Kidney tubule cell (primary cell): ENCODE data around the gene SKA1.

Experiments
- DNase-seq: peaks from one replicate; pipeline ENCODE4 v3.0.0-alpha.2; 2018; ENCODE audit warnings: low spot score

SKA1 gene, protein sequence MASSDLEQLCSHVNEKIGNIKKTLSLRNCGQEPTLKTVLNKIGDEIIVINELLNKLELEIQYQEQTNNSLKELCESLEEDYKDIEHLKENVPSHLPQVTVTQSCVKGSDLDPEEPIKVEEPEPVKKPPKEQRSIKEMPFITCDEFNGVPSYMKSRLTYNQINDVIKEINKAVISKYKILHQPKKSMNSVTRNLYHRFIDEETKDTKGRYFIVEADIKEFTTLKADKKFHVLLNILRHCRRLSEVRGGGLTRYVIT

DNA sequence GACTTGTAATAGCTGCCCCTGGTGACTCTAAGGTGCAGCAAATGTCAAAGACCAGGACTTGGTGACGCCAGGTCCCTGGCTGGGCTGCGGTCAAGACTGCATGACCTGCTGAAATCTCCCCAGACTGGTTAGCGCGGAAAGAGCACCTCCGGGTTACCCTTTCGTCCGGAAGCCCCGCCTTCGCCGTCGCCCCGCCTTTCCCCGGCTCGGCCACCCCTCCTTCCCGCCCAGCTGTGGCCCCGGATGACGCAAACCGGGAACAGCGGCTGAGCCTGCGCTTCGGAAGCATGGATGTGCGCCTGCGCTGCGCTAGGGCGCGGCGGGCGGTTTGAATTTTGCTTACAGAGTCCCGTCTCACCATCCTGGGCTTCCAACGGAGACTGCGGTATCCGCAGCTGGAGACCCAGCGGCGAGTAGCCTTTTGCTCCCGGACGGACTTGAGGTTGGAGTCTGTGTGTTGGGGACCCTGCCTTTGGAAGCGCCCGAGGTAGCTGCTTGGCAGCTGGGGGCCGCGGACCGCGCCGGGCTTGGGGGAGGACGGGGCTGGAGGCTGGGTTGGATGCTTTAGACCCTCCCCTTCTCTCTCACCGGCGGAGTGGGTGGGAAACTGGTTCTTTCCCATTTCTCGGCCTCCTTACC, at the start of gene SKA1:
TSS of gene SKA1 (plus strand) at position 294 of the 639 bp plus-strand sequence. CDS start 785 bp downstream, outside the sequence.
- DNase-seq, result peak; percentile 96

DNA sequence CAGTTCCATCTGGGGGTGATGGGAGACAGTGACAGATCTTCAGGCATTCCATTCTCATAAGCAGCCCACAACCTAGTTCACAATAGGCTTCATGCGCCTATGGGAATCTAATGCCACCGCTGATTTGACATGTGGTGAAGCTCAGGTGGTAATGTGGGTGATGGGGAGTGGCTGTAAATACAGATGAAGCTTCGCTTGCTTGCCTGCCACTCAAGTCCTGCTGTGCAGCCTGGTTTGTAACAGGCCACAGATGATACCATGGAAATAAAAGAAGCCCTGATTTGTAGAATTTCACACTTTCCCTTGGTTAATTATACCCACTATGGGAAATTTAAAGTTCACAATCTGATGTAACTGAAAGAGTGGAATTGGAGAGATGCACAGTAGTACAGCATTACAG, 46.9 kb upstream of the SKA1 start:
- DNase-seq, result no peak

DNA sequence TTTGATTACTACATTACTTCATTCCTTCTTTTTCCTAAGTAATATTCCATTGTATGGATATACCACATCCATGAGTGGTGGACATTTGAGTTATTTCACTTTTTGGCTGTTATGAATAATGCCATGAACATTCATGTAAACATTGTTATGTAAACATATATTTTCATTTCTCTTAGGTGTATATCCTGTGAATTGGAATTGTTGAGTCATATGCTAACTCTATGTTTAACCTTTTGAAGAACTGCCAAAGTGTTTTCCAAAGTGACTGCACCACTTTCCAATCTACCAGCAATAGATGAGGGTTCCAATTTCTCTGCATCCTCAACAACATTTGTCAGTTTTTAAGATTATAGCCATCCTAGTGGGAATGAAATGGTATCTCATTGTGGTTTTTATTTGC, 44.7 kb upstream of the SKA1 start:
- no peak for DNase-seq

DNA sequence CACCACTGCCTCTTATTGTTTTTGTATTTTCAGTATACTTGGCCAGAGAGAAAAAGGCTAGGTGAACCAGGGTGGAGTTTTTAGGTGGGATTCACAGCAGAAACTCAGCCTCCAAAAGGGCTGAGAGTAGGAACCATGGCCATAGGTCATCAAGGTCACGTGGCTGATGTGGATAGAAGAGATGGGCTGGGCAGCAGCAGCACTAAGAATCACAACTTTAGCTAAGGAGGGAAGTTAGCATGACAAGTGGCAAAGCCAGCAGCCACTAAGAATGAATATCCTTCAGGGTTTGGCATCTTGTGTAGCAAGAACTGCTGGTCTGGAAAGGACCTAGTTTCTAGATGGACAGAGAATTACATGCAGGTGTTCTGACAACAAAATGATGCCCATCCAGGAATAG, 43.2 kb upstream of the SKA1 start:
- DNase-seq, result no peak

DNA sequence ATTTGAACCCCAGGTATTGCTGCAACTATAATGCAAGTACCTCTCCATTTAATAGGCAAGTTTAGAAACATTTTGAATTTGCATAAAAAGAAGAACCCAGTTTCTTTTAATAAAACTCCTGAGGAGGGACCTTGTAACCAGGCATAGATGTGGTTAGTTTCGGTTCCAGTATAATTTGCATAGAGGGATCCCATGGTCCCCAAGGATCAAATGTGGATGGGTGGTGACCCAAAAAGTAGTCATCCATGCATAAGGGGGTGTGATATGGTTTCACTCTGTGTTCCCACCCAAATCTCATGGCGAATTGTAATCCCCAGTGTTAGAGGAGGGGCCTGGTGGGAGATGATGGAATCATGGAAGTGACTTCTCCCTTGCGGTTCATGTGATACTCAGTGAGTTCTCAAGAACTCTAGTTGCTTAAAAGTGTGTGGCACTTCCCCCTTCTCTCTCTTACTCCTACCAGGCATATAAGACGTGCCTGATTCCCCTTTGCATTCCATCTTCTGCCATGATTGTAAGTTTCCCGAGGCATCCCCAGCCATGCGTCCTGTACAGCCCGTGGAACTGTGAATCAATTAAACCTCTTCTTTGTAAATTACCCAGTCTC, 40.2 kb upstream of the SKA1 start:
- DNase-seq, result no peak

DNA sequence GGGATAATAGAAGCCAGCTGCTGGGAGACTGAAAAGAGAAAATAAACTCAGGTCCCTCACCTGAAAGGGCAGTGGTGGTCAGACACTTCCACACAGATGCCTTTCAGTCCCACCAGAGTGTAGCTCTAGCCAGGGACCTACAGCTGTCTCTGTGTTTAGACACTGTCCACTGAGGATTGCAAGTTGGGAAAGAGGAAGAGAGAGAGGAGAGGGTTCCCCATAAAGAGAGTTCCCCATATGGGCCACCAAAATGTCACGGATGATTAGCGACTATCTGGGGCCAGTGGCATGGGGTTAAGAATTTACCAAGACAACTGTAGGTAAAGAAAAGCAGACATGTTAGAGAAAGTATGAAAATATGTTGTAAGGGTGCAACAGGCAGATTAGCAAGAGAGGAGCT, 36.7 kb upstream of the SKA1 start:
- DNase-seq, result no peak

DNA sequence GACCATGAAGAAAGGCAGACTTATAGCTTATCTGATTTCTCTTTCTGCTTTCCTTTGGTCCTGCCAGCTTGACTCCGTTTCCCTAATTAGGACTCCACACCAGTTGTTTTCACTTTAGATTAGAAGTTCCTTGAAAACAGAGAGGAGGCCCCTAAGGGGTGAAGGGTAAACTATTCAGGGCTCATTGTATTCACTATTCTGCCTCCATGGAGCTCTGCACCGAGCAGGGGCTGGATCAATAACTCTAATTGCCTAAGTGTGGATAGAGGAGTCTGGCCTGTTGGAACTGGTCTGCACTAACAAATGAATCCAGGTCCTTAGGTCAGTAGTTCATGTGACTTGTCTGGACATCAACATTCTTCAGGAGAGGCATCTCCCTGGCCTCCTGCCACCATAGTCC, 36.1 kb upstream of the SKA1 start:
- DNase-seq, result no peak

DNA sequence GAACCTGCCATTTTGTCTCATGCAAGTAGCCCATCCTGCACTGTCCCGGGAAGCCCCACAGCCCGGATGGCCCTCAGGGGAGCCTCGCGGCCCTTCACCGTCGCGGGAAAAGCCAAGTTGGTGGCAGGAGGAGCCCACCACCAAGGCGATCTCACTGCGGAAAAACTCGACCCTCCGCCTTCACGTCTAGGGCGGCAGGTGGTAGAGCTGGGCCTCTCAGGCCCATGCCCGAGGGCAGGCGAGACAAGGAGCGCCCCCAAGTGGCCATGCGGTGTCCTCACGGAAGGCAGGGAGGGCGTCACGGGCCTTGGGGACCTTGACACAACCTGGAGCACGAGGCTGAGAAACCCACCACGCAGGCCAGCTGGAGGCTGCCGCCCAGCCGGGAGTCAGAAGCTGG, 34.8 kb upstream of the SKA1 start:
- DNase-seq, result no peak

DNA sequence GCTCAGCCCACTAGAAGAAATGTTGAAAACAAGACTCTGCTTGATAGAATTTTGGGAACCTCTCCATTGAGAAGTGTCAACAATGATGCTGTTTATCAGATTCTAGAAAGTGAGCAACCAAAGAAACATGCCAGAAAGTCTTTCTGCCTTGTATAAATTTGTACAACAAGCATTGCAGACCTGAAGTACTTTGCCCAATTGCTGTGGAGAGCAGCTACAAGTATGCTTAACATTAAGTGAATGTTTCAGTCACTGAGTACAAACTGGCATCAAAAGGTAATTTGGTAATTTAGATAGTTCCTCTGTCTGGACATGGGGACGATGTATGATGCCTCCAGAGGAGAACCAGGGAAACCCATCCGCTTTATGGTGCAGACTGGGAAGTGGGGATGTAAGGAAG, 33.4 kb upstream of the SKA1 start:
- DNase-seq, result no peak

DNA sequence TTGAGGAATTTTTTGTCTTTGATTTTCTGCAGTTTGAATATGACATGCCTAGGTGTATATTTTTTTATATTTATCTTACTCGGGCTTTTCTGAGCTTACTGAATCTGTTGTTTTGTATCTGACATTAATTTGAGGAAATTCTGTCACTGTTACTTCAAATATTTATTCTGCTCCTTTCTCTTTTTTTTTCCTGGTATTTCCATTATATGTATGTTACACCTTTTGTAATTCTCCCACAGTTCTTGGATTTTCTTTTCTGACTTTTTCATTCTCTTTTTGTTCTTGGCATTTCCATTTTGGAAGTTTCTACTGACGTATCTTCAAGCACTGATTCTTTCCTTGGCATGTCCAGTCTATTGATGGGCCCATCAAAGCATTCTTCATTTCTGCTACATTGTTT, 24.1 kb upstream of the SKA1 start:
- no peak for DNase-seq

DNA sequence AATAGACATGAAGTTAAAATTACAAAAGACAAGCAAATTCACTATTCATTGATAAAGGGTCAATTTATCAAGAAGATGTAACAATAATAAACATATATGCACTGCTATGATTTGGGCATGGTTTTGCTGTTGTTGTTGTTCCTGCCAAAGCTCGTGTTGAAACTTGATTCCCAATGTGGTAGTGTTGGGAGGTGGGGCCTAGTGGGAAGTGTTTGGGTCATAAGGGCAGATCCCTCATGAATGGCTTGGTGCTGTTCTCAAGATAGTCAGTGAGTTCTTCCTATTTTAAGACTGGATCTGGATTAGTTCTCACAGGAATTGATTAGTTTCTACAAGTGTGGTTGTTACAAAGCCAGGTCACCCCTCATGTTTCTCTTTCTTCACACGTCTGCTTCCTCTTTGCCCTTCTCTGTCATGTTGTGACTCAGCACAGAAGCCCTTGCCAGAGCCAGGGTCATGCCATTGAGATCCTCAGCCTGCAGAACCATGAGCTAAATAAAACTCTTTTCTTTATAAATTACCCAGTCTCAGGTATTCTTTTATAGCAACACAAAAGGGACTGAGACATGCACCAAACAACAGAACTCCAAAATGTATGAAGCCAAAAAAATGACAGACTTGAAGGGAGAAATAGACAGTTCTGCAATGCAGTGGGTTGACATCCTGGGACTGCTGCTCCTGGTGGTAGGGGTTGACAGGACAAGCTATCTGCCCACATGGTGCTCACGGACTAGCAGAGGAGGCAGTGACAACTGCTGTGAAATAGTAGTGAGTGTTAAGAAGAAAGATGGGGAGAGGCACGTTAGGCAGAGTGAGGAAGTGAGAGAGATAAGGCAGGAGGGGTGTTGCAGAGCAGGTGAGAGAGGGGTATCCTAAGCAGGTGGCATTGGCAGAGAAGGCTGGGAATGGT, 18.6 kb upstream of the SKA1 start:
- DNase-seq, result peak; percentile 58

DNA sequence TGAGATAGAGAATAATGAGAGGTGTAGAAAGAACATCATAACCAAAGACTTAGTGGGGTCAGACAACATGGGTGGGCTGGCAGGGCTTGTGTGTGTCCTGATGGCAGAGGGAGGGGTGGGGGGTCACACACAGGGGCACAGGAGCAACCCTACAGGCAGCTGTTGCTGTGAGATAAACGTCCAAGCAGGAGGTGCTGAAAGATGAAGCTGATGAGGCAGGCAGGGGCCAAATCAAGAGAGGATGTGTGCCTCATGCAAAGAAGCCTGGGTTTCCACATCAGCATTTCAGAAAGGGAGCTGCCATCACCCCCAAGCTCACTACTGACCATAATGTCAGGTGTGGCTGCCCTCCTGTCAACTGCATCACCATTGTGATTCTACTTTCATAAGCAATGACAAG, 16.0 kb upstream of the SKA1 start:
- no peak for DNase-seq

DNA sequence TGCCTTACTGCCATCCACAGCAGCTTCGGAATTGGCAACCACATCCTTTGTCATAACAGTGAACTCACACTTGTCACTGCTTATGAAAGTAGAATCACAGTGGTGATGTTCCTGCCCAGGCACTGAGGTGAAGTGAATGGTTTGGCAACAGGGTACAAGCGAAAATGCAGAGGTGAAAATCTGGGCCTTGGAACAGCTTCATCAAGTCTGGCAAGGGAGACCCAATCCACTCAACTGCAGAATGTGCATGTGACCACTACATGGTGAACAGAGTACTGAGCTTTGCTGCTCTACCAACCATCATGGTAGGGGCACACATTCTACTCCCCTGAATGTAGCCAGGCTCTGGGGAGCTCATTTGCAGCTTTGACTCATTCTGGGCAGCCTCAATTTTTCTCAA, 15.0 kb upstream of the SKA1 start:
- DNase-seq, result no peak

DNA sequence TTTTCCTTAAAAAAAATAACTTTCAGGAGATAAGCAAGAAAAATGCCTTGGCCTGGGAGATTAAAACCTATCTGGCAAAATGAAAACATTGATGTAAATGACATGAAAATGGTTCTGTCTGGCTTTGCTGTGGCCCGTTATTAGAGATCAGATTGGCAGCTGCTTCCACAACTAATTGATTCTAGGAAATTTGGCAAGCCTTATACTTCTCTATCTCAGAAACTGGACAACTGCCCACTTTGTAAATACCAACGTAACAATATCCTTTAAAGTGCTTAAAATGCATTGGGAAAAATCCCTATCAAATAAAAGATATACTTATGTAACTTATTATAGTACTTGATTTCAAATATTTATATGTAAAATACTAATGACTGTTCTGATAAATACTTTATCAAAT, 14.2 kb upstream of the SKA1 start:
- no peak for DNase-seq

DNA sequence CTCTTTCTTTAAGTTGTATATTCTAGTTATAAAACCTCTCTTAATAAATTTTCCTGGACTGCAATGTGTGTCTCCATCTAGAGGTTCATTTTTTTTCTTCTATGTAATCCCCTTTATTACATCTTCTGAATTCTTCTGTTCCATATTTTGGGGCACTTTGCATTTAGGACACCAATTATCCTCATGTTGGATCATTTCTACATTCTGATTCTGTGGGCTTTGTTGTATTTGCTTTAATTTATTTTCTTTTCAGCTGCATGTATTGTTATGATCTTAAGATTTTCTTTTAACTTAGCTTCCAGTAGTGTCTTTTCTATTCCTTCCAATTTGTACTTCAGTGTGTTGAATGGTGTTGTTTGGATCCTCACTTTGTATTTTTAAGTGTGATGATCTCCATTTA, 5.2 kb upstream of the SKA1 start:
- no peak for DNase-seq

DNA sequence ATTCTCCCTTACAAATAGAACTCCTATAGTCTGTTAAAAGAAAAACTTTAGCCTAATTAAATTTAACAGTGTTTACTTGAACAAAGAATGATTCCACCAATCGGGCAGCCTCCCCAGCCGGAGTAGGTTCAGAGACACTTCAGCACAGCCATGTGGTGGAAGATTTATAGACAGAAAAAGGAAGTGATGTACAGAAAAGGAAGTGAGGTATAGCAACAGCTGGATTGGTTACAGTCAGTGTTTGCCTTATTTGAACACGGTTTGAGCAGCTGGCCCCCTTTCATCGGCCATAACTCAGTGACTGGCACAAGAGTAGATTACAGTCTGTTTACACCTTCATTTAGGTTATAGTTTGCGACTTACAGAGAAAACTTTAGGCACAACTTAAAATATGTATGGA, 2.1 kb upstream of the SKA1 start:
- no peak for DNase-seq

DNA sequence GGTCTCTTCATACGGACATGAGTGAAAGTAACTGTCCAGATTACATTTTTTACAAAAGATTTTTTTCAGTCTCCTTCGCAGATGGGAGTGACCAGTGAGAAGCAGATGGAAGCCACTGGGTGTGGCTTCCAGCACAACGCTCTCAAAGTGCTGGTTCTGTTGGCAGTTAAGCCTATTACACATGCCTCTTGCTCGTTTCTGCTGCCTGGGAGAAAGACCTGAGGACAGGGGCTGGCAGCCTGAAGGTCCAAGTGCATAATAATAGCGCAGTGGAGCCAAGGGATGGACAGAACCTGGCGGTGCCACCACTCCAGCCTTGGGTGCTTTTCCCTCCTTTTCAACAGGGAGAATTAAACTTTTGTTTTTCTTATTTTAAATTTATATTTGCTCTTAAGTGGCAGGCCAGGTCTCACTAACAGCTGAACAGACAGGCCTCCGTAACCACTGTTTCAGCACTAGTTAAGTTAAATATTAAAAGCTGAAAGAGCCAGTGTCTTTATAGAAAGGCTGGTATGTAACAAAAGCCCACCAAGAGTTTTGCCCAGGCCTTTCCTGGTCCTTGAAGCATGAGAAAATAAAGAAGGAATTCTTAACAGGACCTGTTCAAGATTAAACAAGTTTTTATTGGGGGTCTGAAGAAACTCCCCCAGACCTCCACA, 1.2 kb upstream of the SKA1 start:
- peak; percentile 29 for DNase-seq

DNA sequence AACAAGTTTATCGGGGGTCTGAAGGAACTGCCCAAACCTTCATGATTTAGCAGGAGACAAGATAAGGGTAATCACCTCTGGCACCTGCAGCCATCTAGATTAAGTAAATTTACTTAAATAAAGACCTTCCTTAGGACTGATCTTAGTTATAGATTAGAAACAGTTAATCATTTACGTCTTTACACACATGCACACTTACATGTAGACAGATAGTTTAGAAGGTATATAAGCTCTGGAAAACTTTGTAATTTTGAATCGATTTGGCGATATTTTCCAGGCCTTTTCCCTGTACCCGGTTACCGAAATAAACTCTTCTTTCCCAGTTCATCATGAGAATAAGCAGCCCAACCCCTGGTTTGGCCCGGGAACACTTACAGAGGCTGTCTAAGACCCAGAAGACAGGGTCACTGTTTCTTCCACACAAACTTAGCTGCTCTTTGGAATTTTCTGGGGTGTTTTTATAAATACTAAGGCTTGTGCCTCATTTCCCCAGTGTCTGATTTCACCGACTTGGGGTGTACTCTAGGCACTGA, 560 bp upstream of the SKA1 start:
- peak; percentile 9 for DNase-seq

DNA sequence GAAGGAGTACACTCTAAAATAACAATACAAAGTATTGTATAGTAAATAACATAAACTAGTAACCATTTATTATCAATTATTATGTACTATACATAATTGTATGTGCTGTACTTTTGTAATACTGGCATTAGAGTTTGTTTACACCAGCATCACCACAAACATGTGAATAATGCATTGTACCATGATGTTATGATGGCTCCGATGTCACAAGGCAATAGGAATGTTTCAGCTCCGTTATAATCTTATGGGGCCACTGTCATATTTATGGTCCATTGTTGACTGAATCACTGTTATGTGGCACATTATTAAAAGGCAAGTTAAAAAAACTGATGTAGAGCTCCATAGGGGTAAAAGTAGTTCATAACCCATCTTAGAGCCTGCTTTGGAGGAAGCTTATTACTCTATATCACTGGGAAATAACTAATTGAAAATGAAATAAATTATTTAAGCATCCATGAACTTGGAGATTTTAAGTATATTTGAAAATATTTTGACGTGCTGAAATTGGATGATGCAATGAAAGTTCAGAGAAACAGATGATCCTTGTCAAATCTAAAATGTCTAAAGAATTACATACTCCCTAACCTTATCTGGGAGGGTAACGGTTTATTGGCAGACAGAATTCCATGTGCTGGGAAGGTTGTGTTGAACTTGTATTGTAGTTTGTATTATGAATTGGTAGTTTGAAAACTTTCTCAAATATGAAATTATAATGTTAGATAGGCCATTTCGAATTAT, 2.4 kb downstream of the SKA1 start:
- no peak for DNase-seq

DNA sequence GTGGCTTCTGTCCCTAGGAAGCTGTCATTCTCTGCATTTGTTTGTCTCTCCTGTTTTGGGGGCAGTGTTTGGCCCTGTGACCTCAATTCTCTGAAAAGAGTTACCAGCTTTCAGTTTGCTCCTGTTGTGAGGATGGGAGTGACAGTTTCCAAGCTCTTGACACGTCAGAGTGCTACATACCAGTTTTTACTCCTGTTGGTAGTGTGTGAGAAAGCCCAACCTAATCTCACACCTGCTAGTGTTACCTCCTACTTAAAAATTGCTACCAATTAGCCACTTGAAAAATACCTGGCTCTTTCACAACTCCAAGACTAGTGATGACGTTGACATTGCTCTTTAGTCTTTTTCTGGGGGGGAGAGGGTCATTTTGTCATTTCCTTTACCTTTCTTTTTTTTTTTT, 14.1 kb downstream of the SKA1 start:
- no peak for DNase-seq

DNA sequence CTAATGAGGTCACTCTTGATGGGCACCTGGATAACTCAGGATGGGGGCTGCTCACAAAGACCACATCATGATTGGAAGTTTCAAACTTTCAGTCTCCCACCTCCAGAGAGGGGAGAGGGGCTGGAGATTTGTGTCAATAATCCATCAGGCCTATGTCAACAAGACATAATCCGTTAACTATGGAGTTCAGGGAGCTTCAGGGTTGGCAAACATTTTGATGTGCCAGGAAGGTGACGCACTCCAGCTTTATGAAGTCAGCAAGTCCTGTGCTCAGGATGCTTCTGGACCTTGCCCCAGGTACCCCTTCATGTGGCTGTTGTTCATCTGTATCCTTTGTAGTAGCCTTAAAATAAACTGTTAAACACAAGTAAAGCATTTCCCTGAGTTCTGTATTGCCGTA, 19.0 kb downstream of the SKA1 start:
- no peak for DNase-seq
